ENCODE measurements around the gene SCN5A. TPM values are rescaled to one million over a fixed set of nuclear protein-coding genes. Genes with fewer than 3 reads are reported as not detected.

Gene SCN5A
- polyA plus RNA-seq, 1 donor from 2014 or later: not detected

DNA sequence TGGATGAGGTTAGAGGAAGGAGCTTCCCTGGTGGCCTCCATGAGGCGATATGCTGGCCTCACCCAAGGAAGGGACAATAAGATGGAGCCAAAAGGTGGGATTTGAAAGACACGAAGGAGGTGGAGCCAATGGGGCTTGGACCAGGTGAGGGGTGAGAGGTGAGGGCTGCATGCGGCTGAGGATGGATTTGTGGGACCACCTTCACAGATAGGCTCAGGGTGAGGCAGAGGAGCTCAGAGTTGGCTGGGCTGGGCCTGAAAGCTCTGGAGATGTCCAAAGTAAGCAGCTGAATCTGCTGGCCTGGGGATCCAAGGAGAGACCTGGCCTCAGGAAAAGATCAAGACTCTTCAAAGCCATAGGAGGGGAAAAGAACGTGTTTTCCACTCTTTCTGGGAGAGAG, 103.5 kb downstream of the SCN5A start:
- H3K27me3 ChIP-seq (ENCODE audit: insufficient read depth, low read depth, low read length): no peaks in the 10 kb centered on the region
- no peaks in the 10 kb centered on the region for H3K79me2 ChIP-seq (replicated peaks; ENCODE audit: insufficient read depth, low read length)
- TF ChIP-seq, protein P1, sequence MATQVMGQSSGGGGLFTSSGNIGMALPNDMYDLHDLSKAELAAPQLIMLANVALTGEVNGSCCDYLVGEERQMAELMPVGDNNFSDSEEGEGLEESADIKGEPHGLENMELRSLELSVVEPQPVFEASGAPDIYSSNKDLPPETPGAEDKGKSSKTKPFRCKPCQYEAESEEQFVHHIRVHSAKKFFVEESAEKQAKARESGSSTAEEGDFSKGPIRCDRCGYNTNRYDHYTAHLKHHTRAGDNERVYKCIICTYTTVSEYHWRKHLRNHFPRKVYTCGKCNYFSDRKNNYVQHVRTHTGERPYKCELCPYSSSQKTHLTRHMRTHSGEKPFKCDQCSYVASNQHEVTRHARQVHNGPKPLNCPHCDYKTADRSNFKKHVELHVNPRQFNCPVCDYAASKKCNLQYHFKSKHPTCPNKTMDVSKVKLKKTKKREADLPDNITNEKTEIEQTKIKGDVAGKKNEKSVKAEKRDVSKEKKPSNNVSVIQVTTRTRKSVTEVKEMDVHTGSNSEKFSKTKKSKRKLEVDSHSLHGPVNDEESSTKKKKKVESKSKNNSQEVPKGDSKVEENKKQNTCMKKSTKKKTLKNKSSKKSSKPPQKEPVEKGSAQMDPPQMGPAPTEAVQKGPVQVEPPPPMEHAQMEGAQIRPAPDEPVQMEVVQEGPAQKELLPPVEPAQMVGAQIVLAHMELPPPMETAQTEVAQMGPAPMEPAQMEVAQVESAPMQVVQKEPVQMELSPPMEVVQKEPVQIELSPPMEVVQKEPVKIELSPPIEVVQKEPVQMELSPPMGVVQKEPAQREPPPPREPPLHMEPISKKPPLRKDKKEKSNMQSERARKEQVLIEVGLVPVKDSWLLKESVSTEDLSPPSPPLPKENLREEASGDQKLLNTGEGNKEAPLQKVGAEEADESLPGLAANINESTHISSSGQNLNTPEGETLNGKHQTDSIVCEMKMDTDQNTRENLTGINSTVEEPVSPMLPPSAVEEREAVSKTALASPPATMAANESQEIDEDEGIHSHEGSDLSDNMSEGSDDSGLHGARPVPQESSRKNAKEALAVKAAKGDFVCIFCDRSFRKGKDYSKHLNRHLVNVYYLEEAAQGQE (IDR thresholded peaks at IDR 0.05; ENCODE audit: borderline replicate concordance): no peak
- TF ChIP-seq RAD21 (conservative IDR thresholded peaks at IDR 0.05) (no peak), MXI1 (conservative IDR thresholded peaks at IDR 0.05; ENCODE audit: poor library complexity, severe bottlenecking) (no peak), EP300 (conservative IDR thresholded peaks at IDR 0.05; ENCODE audit: poor library complexity, severe bottlenecking) (no peak), EZH2 (IDR thresholded peaks at IDR 0.05; ENCODE audit: borderline replicate concordance, insufficient read depth, low read length, poor library complexity, severe bottlenecking) (no peak)
- TF ChIP-seq, protein P2, sequence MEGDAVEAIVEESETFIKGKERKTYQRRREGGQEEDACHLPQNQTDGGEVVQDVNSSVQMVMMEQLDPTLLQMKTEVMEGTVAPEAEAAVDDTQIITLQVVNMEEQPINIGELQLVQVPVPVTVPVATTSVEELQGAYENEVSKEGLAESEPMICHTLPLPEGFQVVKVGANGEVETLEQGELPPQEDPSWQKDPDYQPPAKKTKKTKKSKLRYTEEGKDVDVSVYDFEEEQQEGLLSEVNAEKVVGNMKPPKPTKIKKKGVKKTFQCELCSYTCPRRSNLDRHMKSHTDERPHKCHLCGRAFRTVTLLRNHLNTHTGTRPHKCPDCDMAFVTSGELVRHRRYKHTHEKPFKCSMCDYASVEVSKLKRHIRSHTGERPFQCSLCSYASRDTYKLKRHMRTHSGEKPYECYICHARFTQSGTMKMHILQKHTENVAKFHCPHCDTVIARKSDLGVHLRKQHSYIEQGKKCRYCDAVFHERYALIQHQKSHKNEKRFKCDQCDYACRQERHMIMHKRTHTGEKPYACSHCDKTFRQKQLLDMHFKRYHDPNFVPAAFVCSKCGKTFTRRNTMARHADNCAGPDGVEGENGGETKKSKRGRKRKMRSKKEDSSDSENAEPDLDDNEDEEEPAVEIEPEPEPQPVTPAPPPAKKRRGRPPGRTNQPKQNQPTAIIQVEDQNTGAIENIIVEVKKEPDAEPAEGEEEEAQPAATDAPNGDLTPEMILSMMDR (IDR thresholded peaks at IDR 0.05; ENCODE audit: poor library complexity, severe bottlenecking): no peak
- H2AFZ ChIP-seq (ENCODE audit: low read depth, low read length): no peak overlapping the region
- H3K4me3 ChIP-seq (ENCODE audit: low read length): no peak overlapping the region
- no peak overlapping the region for H3K27ac ChIP-seq (ENCODE audit: low read length)
- no peak overlapping the region for H3K9ac ChIP-seq (ENCODE audit: low read length)
- no peaks in the 10 kb centered on the region for H3K36me3 ChIP-seq (ENCODE audit: insufficient read depth, low read length)
- H3K9me3 ChIP-seq (ENCODE audit: low read length): no peaks in the 10 kb centered on the region
- H3K9me2 ChIP-seq (ENCODE audit: insufficient read depth, low read length): no peaks in the 10 kb centered on the region
- no peak overlapping the region for H3K4me2 ChIP-seq (ENCODE audit: low read length)
- no peaks in the 10 kb centered on the region for H3F3A ChIP-seq (ENCODE audit: insufficient read depth, low read length, poor library complexity, severe bottlenecking)
- H4K20me1 ChIP-seq (ENCODE audit: insufficient read depth): no peaks in the 10 kb centered on the region

GRCh38 chr3:38545550-38545949, 103.9 kb downstream of the SCN5A start:
- H3K79me2 ChIP-seq (replicated peaks; ENCODE audit: insufficient read depth, low read length): no peaks in the 10 kb centered on the region
- H3F3A ChIP-seq (ENCODE audit: insufficient read depth, low read length, poor library complexity, severe bottlenecking): no peaks in the 10 kb centered on the region
- H3K9me3 ChIP-seq (ENCODE audit: low read length): no peaks in the 10 kb centered on the region
- H2AFZ ChIP-seq (ENCODE audit: low read depth, low read length): no peak overlapping the region
- TF ChIP-seq RAD21 (conservative IDR thresholded peaks at IDR 0.05): no peak
- TF ChIP-seq TAF1 (IDR thresholded peaks at IDR 0.05; ENCODE audit: low read depth): no peak
- TF ChIP-seq, protein P1 (IDR thresholded peaks at IDR 0.05; ENCODE audit: borderline replicate concordance): no peak
- no peaks in the 10 kb centered on the region for H3K27me3 ChIP-seq (ENCODE audit: insufficient read depth, low read depth, low read length)
- no peak overlapping the region for H3K4me3 ChIP-seq (ENCODE audit: low read length)
- no peaks in the 10 kb centered on the region for H4K20me1 ChIP-seq (ENCODE audit: insufficient read depth)
- H3K9me2 ChIP-seq (ENCODE audit: insufficient read depth, low read length): no peaks in the 10 kb centered on the region
- H3K9ac ChIP-seq (ENCODE audit: low read length): no peak overlapping the region
- no peak overlapping the region for H3K4me2 ChIP-seq (ENCODE audit: low read length)
- H3K36me3 ChIP-seq (ENCODE audit: insufficient read depth, low read length): no peaks in the 10 kb centered on the region
- H3K27ac ChIP-seq (ENCODE audit: low read length): no peak overlapping the region

Data from neural cell (in vitro differentiated cells).